ENCODE data around the gene TRAF7. TPM values are rescaled to one million over a fixed set of nuclear protein-coding genes. Genes with fewer than 3 reads are reported as not detected.

The TRAF7 gene
- total and polyA plus RNA-seq, 2 of the 8 experiments (the other 6 are each of a cell fraction or from before 2014, with no cell fraction given): 96.8 to 148 TPM

DNA sequence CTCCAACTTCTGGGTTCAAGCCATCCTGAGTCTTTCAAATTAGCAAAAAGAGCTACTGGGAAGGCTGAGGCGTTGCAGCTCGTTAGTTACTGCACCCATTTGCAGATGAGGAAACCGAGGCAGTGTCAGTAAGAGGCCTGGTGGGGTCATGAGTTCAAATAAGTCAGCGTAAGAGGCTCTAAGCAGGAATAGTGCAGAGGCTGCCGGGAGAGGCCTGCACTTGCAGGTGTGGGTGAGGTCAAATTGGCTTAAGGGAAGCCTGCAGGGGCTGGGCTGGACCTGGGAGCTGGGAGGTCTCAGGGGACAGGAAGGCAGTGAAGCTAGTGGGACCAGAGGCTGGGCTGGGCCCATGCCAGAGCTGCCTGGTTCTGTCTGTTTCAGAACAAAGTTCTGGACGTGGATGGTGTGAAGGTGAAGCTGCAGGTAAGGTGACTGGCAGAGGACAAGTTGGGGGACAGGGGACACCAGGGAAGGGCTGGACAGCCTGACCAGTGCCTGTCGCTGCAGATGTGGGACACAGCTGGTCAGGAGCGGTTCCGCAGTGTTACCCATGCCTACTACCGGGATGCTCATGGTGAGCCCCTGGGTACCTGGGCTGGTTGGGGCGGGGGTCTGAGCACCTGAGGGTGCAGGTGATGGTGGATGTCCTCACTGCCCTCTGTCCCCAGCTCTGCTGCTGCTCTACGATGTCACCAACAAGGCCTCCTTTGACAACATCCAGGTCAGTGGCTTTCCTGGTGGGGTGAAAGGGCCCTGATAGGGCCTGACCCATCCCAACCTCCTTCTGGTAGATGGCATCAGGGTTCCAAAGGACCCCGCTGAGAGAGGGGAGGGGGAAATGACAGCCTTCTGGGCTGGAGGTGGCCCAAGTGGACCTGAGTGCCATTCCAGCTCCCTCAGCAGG lies 4.1 kb upstream of the TRAF7 start (continued):
- TF ChIP-seq, protein P1, sequence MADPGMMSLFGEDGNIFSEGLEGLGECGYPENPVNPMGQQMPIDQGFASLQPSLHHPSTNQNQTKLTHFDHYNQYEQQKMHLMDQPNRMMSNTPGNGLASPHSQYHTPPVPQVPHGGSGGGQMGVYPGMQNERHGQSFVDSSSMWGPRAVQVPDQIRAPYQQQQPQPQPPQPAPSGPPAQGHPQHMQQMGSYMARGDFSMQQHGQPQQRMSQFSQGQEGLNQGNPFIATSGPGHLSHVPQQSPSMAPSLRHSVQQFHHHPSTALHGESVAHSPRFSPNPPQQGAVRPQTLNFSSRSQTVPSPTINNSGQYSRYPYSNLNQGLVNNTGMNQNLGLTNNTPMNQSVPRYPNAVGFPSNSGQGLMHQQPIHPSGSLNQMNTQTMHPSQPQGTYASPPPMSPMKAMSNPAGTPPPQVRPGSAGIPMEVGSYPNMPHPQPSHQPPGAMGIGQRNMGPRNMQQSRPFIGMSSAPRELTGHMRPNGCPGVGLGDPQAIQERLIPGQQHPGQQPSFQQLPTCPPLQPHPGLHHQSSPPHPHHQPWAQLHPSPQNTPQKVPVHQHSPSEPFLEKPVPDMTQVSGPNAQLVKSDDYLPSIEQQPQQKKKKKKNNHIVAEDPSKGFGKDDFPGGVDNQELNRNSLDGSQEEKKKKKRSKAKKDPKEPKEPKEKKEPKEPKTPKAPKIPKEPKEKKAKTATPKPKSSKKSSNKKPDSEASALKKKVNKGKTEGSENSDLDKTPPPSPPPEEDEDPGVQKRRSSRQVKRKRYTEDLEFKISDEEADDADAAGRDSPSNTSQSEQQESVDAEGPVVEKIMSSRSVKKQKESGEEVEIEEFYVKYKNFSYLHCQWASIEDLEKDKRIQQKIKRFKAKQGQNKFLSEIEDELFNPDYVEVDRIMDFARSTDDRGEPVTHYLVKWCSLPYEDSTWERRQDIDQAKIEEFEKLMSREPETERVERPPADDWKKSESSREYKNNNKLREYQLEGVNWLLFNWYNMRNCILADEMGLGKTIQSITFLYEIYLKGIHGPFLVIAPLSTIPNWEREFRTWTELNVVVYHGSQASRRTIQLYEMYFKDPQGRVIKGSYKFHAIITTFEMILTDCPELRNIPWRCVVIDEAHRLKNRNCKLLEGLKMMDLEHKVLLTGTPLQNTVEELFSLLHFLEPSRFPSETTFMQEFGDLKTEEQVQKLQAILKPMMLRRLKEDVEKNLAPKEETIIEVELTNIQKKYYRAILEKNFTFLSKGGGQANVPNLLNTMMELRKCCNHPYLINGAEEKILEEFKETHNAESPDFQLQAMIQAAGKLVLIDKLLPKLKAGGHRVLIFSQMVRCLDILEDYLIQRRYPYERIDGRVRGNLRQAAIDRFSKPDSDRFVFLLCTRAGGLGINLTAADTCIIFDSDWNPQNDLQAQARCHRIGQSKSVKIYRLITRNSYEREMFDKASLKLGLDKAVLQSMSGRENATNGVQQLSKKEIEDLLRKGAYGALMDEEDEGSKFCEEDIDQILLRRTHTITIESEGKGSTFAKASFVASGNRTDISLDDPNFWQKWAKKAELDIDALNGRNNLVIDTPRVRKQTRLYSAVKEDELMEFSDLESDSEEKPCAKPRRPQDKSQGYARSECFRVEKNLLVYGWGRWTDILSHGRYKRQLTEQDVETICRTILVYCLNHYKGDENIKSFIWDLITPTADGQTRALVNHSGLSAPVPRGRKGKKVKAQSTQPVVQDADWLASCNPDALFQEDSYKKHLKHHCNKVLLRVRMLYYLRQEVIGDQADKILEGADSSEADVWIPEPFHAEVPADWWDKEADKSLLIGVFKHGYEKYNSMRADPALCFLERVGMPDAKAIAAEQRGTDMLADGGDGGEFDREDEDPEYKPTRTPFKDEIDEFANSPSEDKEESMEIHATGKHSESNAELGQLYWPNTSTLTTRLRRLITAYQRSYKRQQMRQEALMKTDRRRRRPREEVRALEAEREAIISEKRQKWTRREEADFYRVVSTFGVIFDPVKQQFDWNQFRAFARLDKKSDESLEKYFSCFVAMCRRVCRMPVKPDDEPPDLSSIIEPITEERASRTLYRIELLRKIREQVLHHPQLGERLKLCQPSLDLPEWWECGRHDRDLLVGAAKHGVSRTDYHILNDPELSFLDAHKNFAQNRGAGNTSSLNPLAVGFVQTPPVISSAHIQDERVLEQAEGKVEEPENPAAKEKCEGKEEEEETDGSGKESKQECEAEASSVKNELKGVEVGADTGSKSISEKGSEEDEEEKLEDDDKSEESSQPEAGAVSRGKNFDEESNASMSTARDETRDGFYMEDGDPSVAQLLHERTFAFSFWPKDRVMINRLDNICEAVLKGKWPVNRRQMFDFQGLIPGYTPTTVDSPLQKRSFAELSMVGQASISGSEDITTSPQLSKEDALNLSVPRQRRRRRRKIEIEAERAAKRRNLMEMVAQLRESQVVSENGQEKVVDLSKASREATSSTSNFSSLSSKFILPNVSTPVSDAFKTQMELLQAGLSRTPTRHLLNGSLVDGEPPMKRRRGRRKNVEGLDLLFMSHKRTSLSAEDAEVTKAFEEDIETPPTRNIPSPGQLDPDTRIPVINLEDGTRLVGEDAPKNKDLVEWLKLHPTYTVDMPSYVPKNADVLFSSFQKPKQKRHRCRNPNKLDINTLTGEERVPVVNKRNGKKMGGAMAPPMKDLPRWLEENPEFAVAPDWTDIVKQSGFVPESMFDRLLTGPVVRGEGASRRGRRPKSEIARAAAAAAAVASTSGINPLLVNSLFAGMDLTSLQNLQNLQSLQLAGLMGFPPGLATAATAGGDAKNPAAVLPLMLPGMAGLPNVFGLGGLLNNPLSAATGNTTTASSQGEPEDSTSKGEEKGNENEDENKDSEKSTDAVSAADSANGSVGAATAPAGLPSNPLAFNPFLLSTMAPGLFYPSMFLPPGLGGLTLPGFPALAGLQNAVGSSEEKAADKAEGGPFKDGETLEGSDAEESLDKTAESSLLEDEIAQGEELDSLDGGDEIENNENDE (IDR thresholded peaks at IDR 0.05; ENCODE audit: insufficient replicate concordance, low read length): no peak
- TF ChIP-seq POLR2A (IDR thresholded peaks at IDR 0.05; ENCODE audit: control extremely low read depth in 1 of 2, low read depth in 2 of 2, low read length in 2 of 2) (peak in 1 of 2 experiments; percentile 98; a peak in 2 of 3 replicates), YY1 (IDR thresholded peaks at IDR 0.05; ENCODE audit: low read depth, low read length) (no peak), POLR2AphosphoS5 (IDR thresholded peaks at IDR 0.05; ENCODE audit: low read depth, low read length) (peak; percentile 95), ASH2L (IDR thresholded peaks at IDR 0.05; ENCODE audit: low read length) (no peak), CTBP2 (IDR thresholded peaks at IDR 0.05; ENCODE audit: borderline replicate concordance, insufficient read depth, insufficient read length, low read length) (peak; percentile 13), CBX5 (IDR thresholded peaks at IDR 0.05; ENCODE audit: low read depth, low read length) (no peak), SIRT6 (IDR thresholded peaks at IDR 0.05; ENCODE audit: low read length) (peak; percentile 30), TBP (IDR thresholded peaks at IDR 0.05; ENCODE audit: low read depth, low read length) (no peak), SRF (IDR thresholded peaks at IDR 0.05; ENCODE audit: low read depth, low read length) (no peak), GTF2F1 (IDR thresholded peaks at IDR 0.05; ENCODE audit: borderline replicate concordance, low read depth, low read length) (no peak)
